BJ (cell line): Measurements from ENCODE around the gene C1GALT1. TPM values are rescaled to one million over a fixed set of nuclear protein-coding genes. Genes with fewer than 3 reads are reported as not detected.

Source experiments
- CTCF ChIA-PET: fragments of 350-600 bp; formaldehyde crosslinking; extraction: SDS; loops from one replicate; lab custom pipeline; 2021; ENCODE audit warnings: antibody characterized with exemption, inconsistent platforms; lab: Yijun Ruan, JAX
- POLR2A ChIA-PET: fragments of 300-600 bp; sonication (Branson Sonifier 250); formaldehyde crosslinking; extraction: SDS; loops from one replicate; lab custom pipeline; 2021; ENCODE audit warnings: antibody characterized with exemption; lab: Charles Lee
- DNase-seq: peaks from one replicate; pipeline ENCODE4 v3.0.0-alpha.2; 2011; ENCODE audit warnings: low read depth
- H3K27me3 ChIP-seq: 2 replicates; pipeline ENCODE4 v1.6.0; 2011; ENCODE audit warnings: low read length; ENCODE audit not compliant: control insufficient read depth, insufficient read depth
- H3K36me3 ChIP-seq: 2 replicates; pipeline ENCODE4 v1.5.1; 2011; ENCODE audit warnings: low read length; ENCODE audit not compliant: control insufficient read depth, insufficient read depth
- H3K4me3 ChIP-seq: 2 replicates; pipeline ENCODE4 v1.5.1; 2011; ENCODE audit warnings: low read depth, mild to moderate bottlenecking, control low read depth, low read length
- CTCF ChIP-seq: IDR thresholded peaks from 2 replicates; pipeline ENCODE4 v1.5.1; 2011; ENCODE audit warnings: low read depth, mild to moderate bottlenecking, control low read depth, inconsistent platforms, low read length, moderate library complexity; ENCODE audit not compliant: insufficient read depth
- polyA plus RNA-seq: library from polyadenylated mRNA; depleted of rRNA; stranded (reverse); fragments of >200 nt; gene quantifications from 2 replicates; pipeline ENCODE4 v1.2.3, GENCODE V29; 2011

C1GALT1 gene
- polyA plus RNA-seq, 1 experiment, result 7.9 TPM

DNA sequence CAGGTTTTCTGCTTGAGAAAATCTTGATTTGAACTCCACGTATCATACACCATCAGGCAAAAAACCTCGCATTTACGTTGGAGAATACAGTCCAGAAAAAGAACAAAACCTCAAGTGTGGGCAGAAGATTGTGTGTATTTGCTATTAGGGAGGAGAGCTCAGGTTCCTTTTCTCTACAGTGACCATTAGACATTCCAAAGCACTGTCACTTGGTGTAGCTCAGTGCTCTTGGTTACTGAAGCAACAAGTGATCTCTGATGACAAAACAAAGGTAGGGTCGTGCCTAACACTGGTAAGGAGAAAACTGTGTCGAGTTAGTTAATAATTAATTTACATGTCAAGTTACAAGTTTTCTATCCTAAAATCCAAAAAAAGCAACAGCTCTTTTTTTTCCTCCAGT, 72.6 kb downstream of the C1GALT1 start:
- no peak for DNase-seq
- ChIA-PET POLR2A (no interaction called here), CTCF (interaction anchor here (1.1 to 1.4 kb wide), 2 partner anchors 9 to 151 kb away, joined by 3 read pairs; no protein-coding TSS in a partner anchor)
- TF ChIP-seq CTCF, result no peak
- Histone ChIP-seq H3K4me3 (no peak overlapping the region), H3K27me3 (no peaks in the 10 kb centered on the region), H3K36me3 (no peaks in the 10 kb centered on the region)

DNA sequence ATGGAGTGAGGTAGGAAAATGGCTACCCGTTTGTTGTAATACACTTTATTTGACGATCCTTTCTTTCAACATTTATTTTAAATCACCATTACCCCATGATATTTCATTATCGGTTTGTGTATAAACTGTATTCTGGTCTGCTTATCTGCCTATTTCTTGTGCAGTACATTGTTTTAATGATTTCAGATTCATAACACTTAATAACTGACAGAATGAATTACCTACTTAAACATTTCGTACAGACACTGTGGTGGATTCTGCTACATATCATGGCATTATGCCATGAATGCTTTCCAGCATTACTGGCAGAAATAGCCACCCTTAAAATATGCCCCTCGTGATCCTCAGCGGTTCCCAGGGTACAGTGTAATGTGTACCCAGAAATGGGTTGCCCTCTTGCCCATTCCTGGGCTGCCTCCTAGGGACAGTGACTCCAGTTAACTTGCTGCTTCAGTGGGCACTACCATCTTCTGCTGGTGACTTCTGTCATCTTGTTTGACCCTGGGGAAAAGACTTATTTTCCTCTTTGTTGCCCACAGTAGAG, 74.5 kb downstream of the C1GALT1 start:
- no peak for TF ChIP-seq CTCF
- ChIA-PET POLR2A (no interaction called here), CTCF (no interaction called here)
- no peak for DNase-seq
- H3K27me3 ChIP-seq, result no peaks in the 10 kb centered on the region
- H3K4me3 ChIP-seq, result no peak overlapping the region
- H3K36me3 ChIP-seq, result no peaks in the 10 kb centered on the region

- H3K27me3 ChIP-seq, result no peaks in the 10 kb centered on the region
- no peak for DNase-seq
- no peak overlapping the region for H3K4me3 ChIP-seq
- POLR2A ChIA-PET, result no interaction called here
- H3K36me3 ChIP-seq, result no peaks in the 10 kb centered on the region
- TF ChIP-seq CTCF, result no peak
- CTCF ChIA-PET, result no interaction called here
Observed at GRCh38 chr7:7257899-7258692, 75.8 kb downstream of the C1GALT1 start.

GRCh38 chr7:7261863-7262262, 79.5 kb downstream of the C1GALT1 start:
- no peaks in the 10 kb centered on the region for H3K27me3 ChIP-seq
- DNase-seq, result no peak
- POLR2A ChIA-PET, result no interaction called here
- no peak overlapping the region for H3K4me3 ChIP-seq
- H3K36me3 ChIP-seq, result no peaks in the 10 kb centered on the region
- no peak for TF ChIP-seq CTCF
- CTCF ChIA-PET, result no interaction called here

DNA sequence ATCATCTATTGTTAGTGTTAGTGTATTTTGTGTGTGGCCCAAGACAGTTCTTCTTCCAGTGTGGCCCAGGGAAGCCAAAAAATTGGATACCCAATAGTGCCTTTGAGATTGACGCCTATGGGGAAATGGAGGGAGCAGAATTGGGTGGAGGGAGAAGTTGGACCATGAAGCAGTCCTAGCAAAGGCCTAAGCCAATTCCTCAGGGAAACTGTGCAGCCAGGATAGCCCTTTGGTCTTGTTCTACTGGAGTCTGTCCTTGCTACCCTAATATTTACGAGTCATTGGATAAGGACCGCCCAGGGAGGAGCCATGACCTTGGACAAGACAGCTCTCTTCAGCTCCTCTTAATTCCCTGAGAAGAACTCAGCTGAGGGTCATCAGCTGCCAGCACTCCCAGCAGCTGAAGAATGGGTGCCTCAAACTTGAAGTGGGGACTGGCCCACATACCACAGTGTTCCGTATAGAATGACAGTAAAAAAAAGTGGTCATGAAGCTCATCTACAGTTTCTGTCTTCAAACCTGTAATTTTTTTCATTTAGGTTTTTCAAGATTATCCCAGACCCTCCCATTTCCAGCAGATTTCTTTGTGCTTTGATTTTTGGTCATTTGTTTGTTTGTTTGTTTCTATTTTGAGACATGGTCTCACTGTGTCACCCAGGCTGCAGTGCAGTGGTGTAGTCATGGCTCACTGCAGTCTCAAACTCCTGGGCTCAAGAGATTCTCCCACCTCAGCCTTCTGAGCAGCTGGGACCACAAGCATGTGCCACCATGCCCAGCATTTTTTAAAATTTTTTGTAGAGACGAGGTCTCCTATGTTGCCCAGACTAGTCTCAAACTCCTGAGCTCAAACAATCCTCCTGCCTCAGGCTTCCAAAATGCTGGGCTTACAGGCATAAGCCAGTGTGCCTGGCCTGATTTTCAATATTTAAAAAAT, 81.2 kb downstream of the C1GALT1 start:
- Histone ChIP-seq H3K36me3 (no peaks in the 10 kb centered on the region), H3K4me3 (no peak overlapping the region), H3K27me3 (no peaks in the 10 kb centered on the region)
- TF ChIP-seq CTCF, result no peak
- CTCF ChIA-PET, result interaction anchor here (1.7 kb wide), 1 partner anchor 9 kb away, joined by 3 read pairs; no protein-coding TSS in a partner anchor
- DNase-seq, result no peak
- POLR2A ChIA-PET, result no interaction called here
